Nephron progenitor cell (in vitro differentiated cells): ENCODE results near the gene CPNE1.

Source experiments
- DNase-seq: peaks from one replicate; pipeline ENCODE4 v3.0.0; 2021
- H3K27ac Mint-ChIP-seq: 2 replicates; pipeline ENCODE4 v1.8.0; 2021; ENCODE audit warnings: mild to moderate bottlenecking, moderate library complexity, mixed read lengths
- H3K27me3 Mint-ChIP-seq: 2 replicates; pipeline ENCODE4 v1.8.0; 2021; ENCODE audit warnings: mild to moderate bottlenecking, low read depth, mixed read lengths; ENCODE audit not compliant: poor library complexity
- H3K36me3 Mint-ChIP-seq: 2 replicates; pipeline ENCODE4 v1.8.0; 2021; ENCODE audit warnings: low read depth, mixed read lengths
- H3K4me1 Mint-ChIP-seq: 2 replicates; pipeline ENCODE4 v1.8.0; 2021; ENCODE audit warnings: mixed read lengths
- H3K4me3 Mint-ChIP-seq: 2 replicates; pipeline ENCODE4 v1.8.0; 2021; ENCODE audit warnings: mild to moderate bottlenecking, moderate library complexity, mixed read lengths
- H3K9me3 Mint-ChIP-seq: 2 replicates; pipeline ENCODE4 v1.8.0; 2021; ENCODE audit warnings: mild to moderate bottlenecking, moderate library complexity, mixed read lengths
- CTCF ChIP-seq: fragments of 200-600 bp; sonication (generic); IDR thresholded peaks from 2 replicates; pipeline ENCODE4 v1.5.0; 2021; ENCODE audit warnings: antibody characterized with exemption

CPNE1 gene

GRCh38 chr20:35601990-35602389 lies 62.7 kb downstream of the CPNE1 start:
- Mint-ChIP-seq H3K27ac (no peak overlapping the region), H3K4me1 (peaks cover 14% of the 10 kb centered on the region), H3K9me3 (no peaks in the 10 kb centered on the region), H3K27me3 (peaks cover 82% of the 10 kb centered on the region), H3K36me3 (peaks cover 8% of the 10 kb centered on the region), H3K4me3 (no peak overlapping the region)
- no peak for TF ChIP-seq CTCF
- DNase-seq, result no peak

- Mint-ChIP-seq H3K36me3 (peaks cover 8% of the 10 kb centered on the region), H3K27me3 (peaks cover 89% of the 10 kb centered on the region), H3K4me3 (peak overlapping the region; percentile 81), H3K9me3 (no peaks in the 10 kb centered on the region), H3K27ac (no peak overlapping the region), H3K4me1 (peaks cover 14% of the 10 kb centered on the region)
- TF ChIP-seq CTCF, result peak; percentile 14
- peak; percentile 80 for DNase-seq
Measured at GRCh38 chr20:35600993-35601973, 63.4 kb downstream of the CPNE1 start.

GRCh38 chr20:35600176-35600992 lies 64.3 kb downstream of the CPNE1 start:
- peaks cover 86% of the 10 kb centered on the region for H3K27me3 Mint-ChIP-seq
- no peaks in the 10 kb centered on the region for H3K9me3 Mint-ChIP-seq
- peaks cover 8% of the 10 kb centered on the region for H3K36me3 Mint-ChIP-seq
- H3K27ac Mint-ChIP-seq, result no peak overlapping the region
- TF ChIP-seq CTCF, result no peak
- peaks cover 14% of the 10 kb centered on the region for H3K4me1 Mint-ChIP-seq
- peak overlapping the region; percentile 81 for H3K4me3 Mint-ChIP-seq
- peak; percentile 31 for DNase-seq

GRCh38 chr20:35599776-35600120 lies 65.0 kb downstream of the CPNE1 start:
- no peak overlapping the region for H3K27ac Mint-ChIP-seq
- TF ChIP-seq CTCF, result no peak
- peaks cover 87% of the 10 kb centered on the region for H3K27me3 Mint-ChIP-seq
- H3K36me3 Mint-ChIP-seq, result peaks cover 8% of the 10 kb centered on the region
- no peaks in the 10 kb centered on the region for H3K9me3 Mint-ChIP-seq
- no peak for DNase-seq
- H3K4me1 Mint-ChIP-seq, result peaks cover 9% of the 10 kb centered on the region
- no peak overlapping the region for H3K4me3 Mint-ChIP-seq

- DNase-seq, result no peak
- no peak overlapping the region for H3K4me3 Mint-ChIP-seq
- no peak overlapping the region for H3K27ac Mint-ChIP-seq
- no peaks in the 10 kb centered on the region for H3K9me3 Mint-ChIP-seq
- peaks cover 88% of the 10 kb centered on the region for H3K27me3 Mint-ChIP-seq
- H3K36me3 Mint-ChIP-seq, result peaks cover 8% of the 10 kb centered on the region
- H3K4me1 Mint-ChIP-seq, result peaks cover 8% of the 10 kb centered on the region
- TF ChIP-seq CTCF, result no peak
Measured at GRCh38 chr20:35598899-35599775, 65.6 kb downstream of the CPNE1 start.
